M059J (cell line): Measurements from ENCODE around the gene DMXL1. TPM values are rescaled to one million over a fixed set of nuclear protein-coding genes. Genes with fewer than 3 reads are reported as not detected.
"Not testable (repeated sequence)": the region's sequence is repeated elsewhere in the genome, so short reads cannot be mapped to it uniquely, and the experiment has no call there.

Experiments
- DNase-seq: peaks from one replicate; pipeline ENCODE4 v3.0.0-alpha.2; 2012; ENCODE audit warnings: low read depth
- total RNA-seq: library from RNA; depleted of rRNA; stranded (reverse); fragments of >200 nt; shearing (Covaris generic); gene quantifications from 2 replicates; pipeline ENCODE4 v1.2.3, GENCODE V29; 2014

Gene DMXL1
- total RNA-seq, 1 experiment from 2014 or later, result 22.0 TPM

GRCh38 chr5:119120893-119121292 is 50.0 kb downstream of the DMXL1 start:
- no peak for DNase-seq

GRCh38 chr5:119122474-119122873 is 51.6 kb downstream of the DMXL1 start:
- not testable (repeated sequence) for DNase-seq

GRCh38 chr5:119123280-119123679 is 52.4 kb downstream of the DMXL1 start:
- no peak for DNase-seq

- no peak for DNase-seq
Measured at GRCh38 chr5:119129770-119130169, 58.9 kb downstream of the DMXL1 start.

- DNase-seq, result no peak
Measured at GRCh38 chr5:119131530-119132304, 60.8 kb downstream of the DMXL1 start.

GRCh38 chr5:119135743-119136142 is 64.9 kb downstream of the DMXL1 start:
- not testable (repeated sequence) for DNase-seq

GRCh38 chr5:119136666-119137318 is 65.9 kb downstream of the DMXL1 start:
- DNase-seq, result no peak

GRCh38 chr5:119153629-119154028 is 82.7 kb downstream of the DMXL1 start:
- DNase-seq, result no peak

- no peak for DNase-seq
Measured at GRCh38 chr5:119158144-119158543, 87.3 kb downstream of the DMXL1 start.

GRCh38 chr5:119161430-119161829 is 90.5 kb downstream of the DMXL1 start:
- no peak for DNase-seq

GRCh38 chr5:119166026-119166425 is 95.1 kb downstream of the DMXL1 start:
- peak; percentile 31 for DNase-seq

- DNase-seq, result no peak
Measured at GRCh38 chr5:119168401-119168800, 97.5 kb downstream of the DMXL1 start.

GRCh38 chr5:119171686-119172085 is 100.8 kb downstream of the DMXL1 start:
- no peak for DNase-seq

GRCh38 chr5:119174578-119175163 is 103.8 kb downstream of the DMXL1 start:
- DNase-seq, result no peak

- DNase-seq, result no peak
Measured at GRCh38 chr5:119176785-119177184, 105.9 kb downstream of the DMXL1 start.

- no peak for DNase-seq
Measured at GRCh38 chr5:119177226-119177625, 106.3 kb downstream of the DMXL1 start.

- no peak for DNase-seq
Measured at GRCh38 chr5:119178435-119178834, 107.5 kb downstream of the DMXL1 start.

GRCh38 chr5:119179857-119180641 is 109.2 kb downstream of the DMXL1 start:
- DNase-seq, result peak; percentile 37

GRCh38 chr5:119185512-119185911 is 114.6 kb downstream of the DMXL1 start:
- not testable (repeated sequence) for DNase-seq

GRCh38 chr5:119187776-119188529 is 117.1 kb downstream of the DMXL1 start:
- DNase-seq, result no peak

- no peak for DNase-seq
Measured at GRCh38 chr5:119190470-119191095, 119.7 kb downstream of the DMXL1 start.
